ELR (cell line): ENCODE measurements around the gene PDGFA.

ENCODE experiments used
- DNase-seq: peaks from one replicate; pipeline ENCODE4 v3.0.0-alpha.2; 2015; ENCODE audit warnings: low read depth

PDGFA gene

GRCh38 chr7:516606-517456, 2.8 kb downstream of the PDGFA start:
- peak; percentile 93 for DNase-seq

- DNase-seq = peak; percentile 27
Observed at GRCh38 chr7:516216-516605, 3.4 kb downstream of the PDGFA start.

GRCh38 chr7:515628-516027, 4.0 kb downstream of the PDGFA start:
- no peak for DNase-seq

- DNase-seq = peak; percentile 49
Observed at GRCh38 chr7:514651-515598, 4.7 kb downstream of the PDGFA start.

GRCh38 chr7:514242-514641, 5.4 kb downstream of the PDGFA start:
- no peak for DNase-seq

GRCh38 chr7:513521-514166, 6.0 kb downstream of the PDGFA start:
- DNase-seq = peak; percentile 91

- DNase-seq = no peak
Observed at GRCh38 chr7:512541-513311, 6.9 kb downstream of the PDGFA start.

GRCh38 chr7:512146-512510, 7.5 kb downstream of the PDGFA start:
- DNase-seq = no peak

GRCh38 chr7:511476-512145, 8.0 kb downstream of the PDGFA start:
- DNase-seq = no peak

GRCh38 chr7:510782-511281, 8.8 kb downstream of the PDGFA start:
- DNase-seq = no peak

- no peak for DNase-seq
Observed at GRCh38 chr7:510131-510481, 9.5 kb downstream of the PDGFA start.

GRCh38 chr7:509426-510130, 10.1 kb downstream of the PDGFA start:
- DNase-seq = no peak

- DNase-seq = no peak
Observed at GRCh38 chr7:508461-509170, 11.0 kb downstream of the PDGFA start.

GRCh38 chr7:507623-508300, 11.9 kb downstream of the PDGFA start:
- no peak for DNase-seq

GRCh38 chr7:506921-507622, 12.6 kb downstream of the PDGFA start:
- no peak for DNase-seq

GRCh38 chr7:506391-506831, 13.2 kb downstream of the PDGFA start:
- DNase-seq = no peak

GRCh38 chr7:505171-505570, 14.5 kb downstream of the PDGFA start:
- no peak for DNase-seq
